ENCODE data around the gene UBE3C.

The UBE3C gene

GRCh38 chr7:157117796-157118195 lies 20.9 kb upstream of the UBE3C start:
- no peak for TF ChIP-seq REST (IDR thresholded peaks at IDR 0.05; ENCODE audit: low read depth)
- peak; percentile 71 for TF ChIP-seq USF1 (IDR thresholded peaks at IDR 0.05)

- TF ChIP-seq EGR1 (IDR thresholded peaks at IDR 0.05) (no peak), EP300 (IDR thresholded peaks at IDR 0.05; ENCODE audit: borderline replicate concordance) (no peak), MAX (IDR thresholded peaks at IDR 0.05) (no peak), FOXM1 (IDR thresholded peaks at IDR 0.05; ENCODE audit: borderline replicate concordance, low read depth) (no peak), YY1 (IDR thresholded peaks at IDR 0.05; ENCODE audit: low read depth) (no peak), ZBTB7A (IDR thresholded peaks at IDR 0.05; ENCODE audit: low read depth) (no peak), USF1 (IDR thresholded peaks at IDR 0.05) (no peak), TEAD4 (IDR thresholded peaks at IDR 0.05) (no peak), CREB1 (IDR thresholded peaks at IDR 0.05; ENCODE audit: low read depth) (no peak), RAD21 (IDR thresholded peaks at IDR 0.05; ENCODE audit: low read depth) (no peak), TCF12 (IDR thresholded peaks at IDR 0.05; ENCODE audit: low read depth) (no peak), NFIC (IDR thresholded peaks at IDR 0.05) (no peak), CEBPB (IDR thresholded peaks at IDR 0.05) (no peak), REST (IDR thresholded peaks at IDR 0.05; ENCODE audit: low read depth) (no peak), TAF1 (IDR thresholded peaks at IDR 0.05; ENCODE audit: low read depth) (no peak)
These were observed 18.5 kb upstream of the UBE3C start for GRCh38 chr7:157120181-157120580.

GRCh38 chr7:157121184-157121715 lies 17.5 kb upstream of the UBE3C start:
- TF ChIP-seq TAF1 (IDR thresholded peaks at IDR 0.05; ENCODE audit: low read depth) (no peak), NFIC (IDR thresholded peaks at IDR 0.05) (no peak), MAX (IDR thresholded peaks at IDR 0.05) (no peak), EP300 (IDR thresholded peaks at IDR 0.05; ENCODE audit: borderline replicate concordance) (no peak), YY1 (IDR thresholded peaks at IDR 0.05; ENCODE audit: low read depth) (no peak), RAD21 (IDR thresholded peaks at IDR 0.05; ENCODE audit: low read depth) (no peak), CEBPB (IDR thresholded peaks at IDR 0.05) (no peak), EGR1 (IDR thresholded peaks at IDR 0.05) (no peak), FOXM1 (IDR thresholded peaks at IDR 0.05; ENCODE audit: borderline replicate concordance, low read depth) (no peak), TEAD4 (IDR thresholded peaks at IDR 0.05) (no peak), CREB1 (IDR thresholded peaks at IDR 0.05; ENCODE audit: low read depth) (no peak), REST (IDR thresholded peaks at IDR 0.05; ENCODE audit: low read depth) (no peak), USF1 (IDR thresholded peaks at IDR 0.05) (no peak), ZBTB7A (IDR thresholded peaks at IDR 0.05; ENCODE audit: low read depth) (no peak), TCF12 (IDR thresholded peaks at IDR 0.05; ENCODE audit: low read depth) (no peak)

- no peak for TF ChIP-seq TCF12 (IDR thresholded peaks at IDR 0.05; ENCODE audit: low read depth)
- no peak for TF ChIP-seq EP300 (IDR thresholded peaks at IDR 0.05; ENCODE audit: borderline replicate concordance)
- no peak for TF ChIP-seq NFIC (IDR thresholded peaks at IDR 0.05)
- TF ChIP-seq USF1 (IDR thresholded peaks at IDR 0.05): no peak
- no peak for TF ChIP-seq YY1 (IDR thresholded peaks at IDR 0.05; ENCODE audit: low read depth)
- no peak for TF ChIP-seq TAF1 (IDR thresholded peaks at IDR 0.05; ENCODE audit: low read depth)
- TF ChIP-seq TEAD4 (IDR thresholded peaks at IDR 0.05): no peak
- TF ChIP-seq EGR1 (IDR thresholded peaks at IDR 0.05): no peak
- TF ChIP-seq MAX (IDR thresholded peaks at IDR 0.05): no peak
- TF ChIP-seq ZBTB7A (IDR thresholded peaks at IDR 0.05; ENCODE audit: low read depth): no peak
- no peak for TF ChIP-seq FOXM1 (IDR thresholded peaks at IDR 0.05; ENCODE audit: borderline replicate concordance, low read depth)
These were observed 15.8 kb upstream of the UBE3C start for GRCh38 chr7:157122800-157123495.

All from Ishikawa (cell line).